Heart left ventricle (tissue), 16 donors: ENCODE measurements around the gene IGFL4. TPM values are rescaled to one million over a fixed set of nuclear protein-coding genes. Genes with fewer than 3 reads are reported as not detected.

Experiments used
- ATAC-seq, 4 donors: fragments of 200-7000 bp; cut with Tn5 transposase; one replicate each; pipeline ENCODE4 v1.9.1; 2020 to 2022; ENCODE audit warnings: moderate library complexity in 4 of 4, mild to moderate bottlenecking in 3 of 4, moderate number of reproducible peaks in 1 of 4
- DNase-seq, 5 donors: peaks; one replicate each; pipeline ENCODE4 v3.0.0-alpha.2; 2020
- H3K27ac ChIP-seq, 12 donors: fragments of 200-600 bp; sonication (generic) in 4 of 12; one replicate each; pipeline versions ENCODE4 v1.5.0 to v1.8.0; 2016 to 2022; ENCODE audit warnings: mild to moderate bottlenecking in 2 of 12
- H3K27me3 ChIP-seq, 9 donors: fragments of 200-600 bp; sonication (generic) in 2 of 9; one replicate each; pipeline versions ENCODE4 v1.5.1 to v1.8.0; 2016 to 2022; ENCODE audit warnings: mild to moderate bottlenecking in 3 of 9
- H3K36me3 ChIP-seq, 9 donors: fragments of 200-600 bp; sonication (generic) in 2 of 9; one replicate each; pipeline versions ENCODE4 v1.5.0 to v1.8.0; 2018 to 2022; ENCODE audit warnings: mild to moderate bottlenecking in 2 of 9
- H3K4me1 ChIP-seq, 12 donors: fragments of 200-600 bp; sonication (generic) in 4 of 12; one replicate each; pipeline versions ENCODE4 v1.5.0 to v1.8.0; 2016 to 2022; ENCODE audit warnings: mild to moderate bottlenecking in 3 of 12
- H3K4me3 ChIP-seq, 12 donors: fragments of 200-600 bp; sonication (generic) in 4 of 12; one replicate each; pipeline versions ENCODE4 v1.5.0 to v1.8.0; 2017 to 2022; ENCODE audit warnings: mild to moderate bottlenecking in 9 of 12, moderate library complexity in 4 of 12
- H3K9me3 ChIP-seq, 12 donors: fragments of 200-600 bp; sonication (generic) in 4 of 12; one replicate each; pipeline versions ENCODE4 v1.5.0 to v1.8.0; 2016 to 2022; ENCODE audit warnings: mild to moderate bottlenecking in 1 of 12
- POLR2A ChIP-seq, 2 donors: fragments of 450-650 bp; IDR thresholded peaks; one replicate each; pipeline ENCODE4 v1.6.1; 2017; ENCODE audit warnings: antibody characterized with exemption in 2 of 2, mild to moderate bottlenecking in 2 of 2, moderate library complexity in 2 of 2
- WGBS, 4 donors: extraction: QIAGEN DNeasy Blood & Tissue Kit in 2 of 4; methylation state at CpG; one replicate each; pipeline versions ENCODE4 v1.1.5 to v1.1.7; 2013 to 2018; 5-methylcytosine and 5-hydroxymethylcytosine counted together
- intact Hi-C, 10 donors: fragments of 100-400 bp; cut with DNase I; formaldehyde crosslinking; loops; one replicate each; pipeline versions ENCODE4 v1.11.1 to v1.14.2; 2022
- polyA plus RNA-seq, 2 donors: library from polyadenylated mRNA; stranded (reverse); fragments of 200-250 nt; gene quantifications; one replicate each; pipeline ENCODE4 v1.2.3, GENCODE V29; 2013
- total RNA-seq, 9 donors: library from RNA; depleted of rRNA in 2 of 9; stranded (reverse); fragments of >200 nt in 2 of 9; fragmentation: NEBNext Ultra II Directional in 3 of 9; extraction: Animal tissue kit (Norgen Biotek cat#: 25700) in 3 of 9; gene quantifications; one replicate each; pipeline versions ENCODE4 v1.1.0 to v1.2.4, GENCODE V29; 2016 to 2023
- TF ChIP-seq, protein P1 (sequence below), 12 donors: fragments of 200-600 bp; sonication (generic) in 4 of 12; IDR thresholded peaks; one replicate each; pipeline versions ENCODE4 v1.5.0 to v1.8.0; 2018 to 2022; ENCODE audit warnings: antibody characterized with exemption in 12 of 12, mild to moderate bottlenecking in 5 of 12
- donor health status: ischemic (EF 13 %, LVEDD 7.1; RV severe dilation, severe dysfunction).
- donor health status: healthy with polysubstance abuse.
- donor health status: DM: no; HTN: yes; CAD: no.
- donor health status: DM: no; HTN: no; CAD: no.
- donor health status: ischemic (EF 25% LVEDD 6.9; RV normal size, moderate dysfunction).
- donor health status: ischemic (EF 25% LVEDD 5.7; RV mildly dilated, moderate dysfunction).
- donor health status: healthy.
- donor health status: DM: yes; HTN: yes; CAD: no.
- donor health status: ischemic (EF 35%, LVEDD 5.7; RV mildly dilated, moderate dysfunction).
- donor health status: nonischemic (EF 11% LVEDD 7.7; RV severe dilation, severe dysfunction).
- donor health status: DM: yes; HTN: yes; CAD: no.
- donor health status: PGD.
- donor health status: ischemic (EF 29% LVEDD 5.4; RV normal size, mild dysfunction).
- donor health status: nonischemic (EF 23%, LVEDD 6.1; RV moderate dilation, normal function).

The IGFL4 gene
- total and polyA plus RNA-seq, 11 donors, result not detected

DNA sequence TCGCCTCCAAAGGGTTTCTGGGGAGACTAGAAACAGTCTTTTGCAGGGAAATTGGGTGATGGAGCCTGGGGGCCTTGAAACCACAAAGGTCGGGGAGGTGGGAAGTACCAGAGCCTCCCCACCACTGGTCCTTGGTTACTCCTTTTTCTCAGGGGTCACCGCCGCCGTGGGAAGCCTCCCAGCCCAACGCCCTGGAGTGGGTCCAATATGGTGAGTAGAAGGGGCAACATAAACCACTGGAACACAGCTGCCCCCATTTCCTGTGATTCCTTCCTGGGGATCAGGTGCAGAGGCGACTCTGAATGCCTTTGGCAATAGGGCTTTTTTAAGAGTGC is 23.7 kb downstream of the IGFL4 start:
- Histone ChIP-seq H3K36me3 (peaks cover 0 to 8% (median 0%) of the 10 kb centered on the region in 9 donors), H3K4me1 (peaks cover 0 to 28% (median 13%) of the 10 kb centered on the region in 12 donors), H3K4me3 (peak overlapping the region in 5 of 12 donors; percentile 66 to 91 (median 73)), H3K27me3 (peaks cover 0 to 36% (median 14%) of the 10 kb centered on the region in 9 donors), H3K27ac (no peak overlapping the region), H3K9me3 (no peaks in the 10 kb centered on the region)
- ATAC-seq (no peak), DNase-seq (peak in 1 of 5 donors; percentile 21)
- 35 to 45% (median 39%) methylated on average over 3 to 7 of the region's 7 CpGs for WGBS, 4 donors
- intact Hi-C loops, result loop anchor here in 4 of 10 donors (2.0 to 10.0 kb wide), 5 partner anchors 90 to 155 kb away; partner anchors contain the start of genes FOXA3 (in 1 of the 4), MYPOP (in 1 of the 4) and SYMPK (in 1 of the 4)
- TF ChIP-seq POLR2A (IDR thresholded peaks at IDR 0.05), result no peak
- TF ChIP-seq, protein P1, sequence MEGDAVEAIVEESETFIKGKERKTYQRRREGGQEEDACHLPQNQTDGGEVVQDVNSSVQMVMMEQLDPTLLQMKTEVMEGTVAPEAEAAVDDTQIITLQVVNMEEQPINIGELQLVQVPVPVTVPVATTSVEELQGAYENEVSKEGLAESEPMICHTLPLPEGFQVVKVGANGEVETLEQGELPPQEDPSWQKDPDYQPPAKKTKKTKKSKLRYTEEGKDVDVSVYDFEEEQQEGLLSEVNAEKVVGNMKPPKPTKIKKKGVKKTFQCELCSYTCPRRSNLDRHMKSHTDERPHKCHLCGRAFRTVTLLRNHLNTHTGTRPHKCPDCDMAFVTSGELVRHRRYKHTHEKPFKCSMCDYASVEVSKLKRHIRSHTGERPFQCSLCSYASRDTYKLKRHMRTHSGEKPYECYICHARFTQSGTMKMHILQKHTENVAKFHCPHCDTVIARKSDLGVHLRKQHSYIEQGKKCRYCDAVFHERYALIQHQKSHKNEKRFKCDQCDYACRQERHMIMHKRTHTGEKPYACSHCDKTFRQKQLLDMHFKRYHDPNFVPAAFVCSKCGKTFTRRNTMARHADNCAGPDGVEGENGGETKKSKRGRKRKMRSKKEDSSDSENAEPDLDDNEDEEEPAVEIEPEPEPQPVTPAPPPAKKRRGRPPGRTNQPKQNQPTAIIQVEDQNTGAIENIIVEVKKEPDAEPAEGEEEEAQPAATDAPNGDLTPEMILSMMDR (IDR thresholded peaks at IDR 0.05), result peak in 1 of 12 donors; percentile 40

DNA sequence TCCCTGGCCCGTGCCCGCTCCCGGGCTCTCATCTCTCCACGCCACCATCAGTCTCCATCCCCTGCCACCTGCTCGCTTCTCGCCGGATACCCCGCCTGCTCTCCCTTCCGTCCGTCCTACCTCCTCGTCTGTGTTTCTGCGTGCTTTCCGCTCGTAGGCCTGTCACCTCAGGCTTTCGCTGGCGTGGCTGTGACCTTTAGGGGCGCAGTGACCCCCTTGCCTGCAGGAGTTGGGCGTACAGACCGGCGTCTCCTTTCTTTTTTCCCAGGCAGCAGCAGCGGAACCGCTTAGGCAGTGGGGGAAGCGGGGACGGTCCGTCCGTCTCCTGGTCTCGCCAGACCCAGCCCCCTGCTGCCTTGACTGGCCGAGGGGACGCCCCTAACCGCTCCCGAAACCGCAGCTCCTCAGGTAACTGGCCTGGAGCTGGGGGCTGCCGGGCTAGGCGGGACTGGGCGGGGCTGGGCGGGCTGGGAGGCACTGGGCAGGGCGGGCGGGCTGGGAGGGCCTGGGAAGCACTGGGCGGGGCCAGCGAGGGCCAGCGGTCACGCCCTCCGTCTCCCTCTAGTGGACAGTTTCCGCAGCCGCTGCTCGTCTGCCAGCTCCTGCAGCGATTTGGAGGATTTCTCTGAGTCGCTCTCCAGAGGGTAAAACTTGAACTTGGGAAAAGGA is 24.2 kb downstream of the IGFL4 start:
- Histone ChIP-seq H3K4me3 (peak overlapping the region; percentile 44 to 91 (median 72)), H3K27me3 (peaks cover 0 to 38% (median 14%) of the 10 kb centered on the region in 9 donors), H3K36me3 (peaks cover 0 to 8% (median 0%) of the 10 kb centered on the region in 9 donors), H3K9me3 (no peaks in the 10 kb centered on the region), H3K27ac (peak overlapping the region in 2 of 12 donors; percentile 33 to 51), H3K4me1 (peaks cover 0 to 28% (median 13%) of the 10 kb centered on the region in 12 donors)
- peak; percentile 81 to 92 (median 86) for ATAC-seq
- intact Hi-C loops, result loop anchor here in 4 of 10 donors (2.0 to 10.0 kb wide), 5 partner anchors 89 to 154 kb away; partner anchors contain the start of genes FOXA3 (in 1 of the 4), MYPOP (in 1 of the 4) and SYMPK (in 1 of the 4)
- peak; percentile 79 to 89 (median 83) for DNase-seq
- TF ChIP-seq, protein P1 (IDR thresholded peaks at IDR 0.05), result peak; percentile 82 to 98 (median 90)
- TF ChIP-seq POLR2A (IDR thresholded peaks at IDR 0.05), result no peak
- 0 to 3% (median 1%) methylated on average over 40 to 48 of the region's 48 CpGs for WGBS, 4 donors

DNA sequence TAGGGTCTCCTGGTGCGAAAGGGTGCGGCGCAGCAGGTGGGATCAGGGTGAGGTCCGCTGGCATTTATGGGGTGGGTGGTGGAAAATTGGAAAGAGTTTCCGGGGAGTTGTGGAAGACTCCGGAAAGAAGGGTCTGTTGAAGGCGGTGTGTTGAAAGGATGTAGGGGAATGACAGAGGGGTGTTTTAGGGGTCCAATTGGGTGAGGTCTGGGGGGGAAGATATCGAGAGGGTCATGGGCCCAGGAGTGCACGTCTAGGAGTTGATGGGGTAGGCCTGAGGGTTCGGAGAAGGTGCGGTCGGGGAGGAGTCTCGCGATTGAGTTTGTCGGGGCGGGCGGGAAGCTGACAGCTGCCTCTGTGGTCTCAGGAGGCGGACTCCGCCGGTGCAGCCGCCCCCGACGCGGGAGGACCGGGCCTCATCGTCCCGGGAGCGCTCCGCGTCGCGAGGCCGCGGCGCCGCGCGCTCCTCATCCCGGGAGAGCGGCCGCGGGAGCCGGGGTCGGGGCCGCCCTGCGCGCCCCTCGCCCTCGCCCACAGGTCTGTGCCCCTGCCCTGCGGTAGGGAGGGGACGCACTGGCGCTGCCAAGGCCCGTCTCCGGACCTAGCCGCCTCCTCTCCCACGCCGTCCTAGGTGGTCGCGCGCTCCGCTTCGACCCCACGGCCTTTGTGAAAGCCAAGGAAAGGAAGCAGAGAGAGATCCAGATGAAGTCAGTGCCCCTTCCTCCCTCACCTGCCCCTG is 24.9 kb downstream of the IGFL4 start:
- Histone ChIP-seq H3K27ac (peak overlapping the region in 2 of 12 donors; percentile 33 to 51), H3K4me3 (peak overlapping the region; percentile 44 to 91 (median 72)), H3K9me3 (no peaks in the 10 kb centered on the region), H3K4me1 (peaks cover 0 to 28% (median 13%) of the 10 kb centered on the region in 12 donors), H3K36me3 (peaks cover 0 to 8% (median 0%) of the 10 kb centered on the region in 9 donors), H3K27me3 (peaks cover 0 to 39% (median 14%) of the 10 kb centered on the region in 9 donors)
- intact Hi-C loops, result loop anchor here in 4 of 10 donors (2.0 to 10.0 kb wide), 5 partner anchors 89 to 154 kb away; partner anchors contain the start of genes FOXA3 (in 1 of the 4), MYPOP (in 1 of the 4) and SYMPK (in 1 of the 4)
- TF ChIP-seq, protein P1 (IDR thresholded peaks at IDR 0.05), result no peak
- no peak for TF ChIP-seq POLR2A (IDR thresholded peaks at IDR 0.05)
- 3 to 9% (median 5%) methylated on average over 37 to 63 of the region's 63 CpGs for WGBS, 4 donors
- ATAC-seq (peak in 3 of 4 donors; percentile 1 to 23 (median 5)), DNase-seq (peak in 1 of 5 donors; percentile 62)
